Skeletal muscle cell (primary cell): ENCODE measurements around the gene PRPSAP1.
A peak's percentile ranks its signal among the peaks of the same experiment; 100 is the strongest.
"Not testable (repeated sequence)": the region's sequence is repeated elsewhere in the genome, so short reads cannot be mapped to it uniquely, and the experiment has no call there.

Experiments used
- DNase-seq: peaks from one replicate; pipeline ENCODE4 v3.0.0-alpha.2; 2010; ENCODE audit warnings: low read depth
- H3K4me3 ChIP-seq: 2 replicates; pipeline ENCODE4 v1.5.1; 2011; ENCODE audit warnings: low read depth, mild to moderate bottlenecking, control low read depth, low read length, moderate library complexity

Gene PRPSAP1

DNA sequence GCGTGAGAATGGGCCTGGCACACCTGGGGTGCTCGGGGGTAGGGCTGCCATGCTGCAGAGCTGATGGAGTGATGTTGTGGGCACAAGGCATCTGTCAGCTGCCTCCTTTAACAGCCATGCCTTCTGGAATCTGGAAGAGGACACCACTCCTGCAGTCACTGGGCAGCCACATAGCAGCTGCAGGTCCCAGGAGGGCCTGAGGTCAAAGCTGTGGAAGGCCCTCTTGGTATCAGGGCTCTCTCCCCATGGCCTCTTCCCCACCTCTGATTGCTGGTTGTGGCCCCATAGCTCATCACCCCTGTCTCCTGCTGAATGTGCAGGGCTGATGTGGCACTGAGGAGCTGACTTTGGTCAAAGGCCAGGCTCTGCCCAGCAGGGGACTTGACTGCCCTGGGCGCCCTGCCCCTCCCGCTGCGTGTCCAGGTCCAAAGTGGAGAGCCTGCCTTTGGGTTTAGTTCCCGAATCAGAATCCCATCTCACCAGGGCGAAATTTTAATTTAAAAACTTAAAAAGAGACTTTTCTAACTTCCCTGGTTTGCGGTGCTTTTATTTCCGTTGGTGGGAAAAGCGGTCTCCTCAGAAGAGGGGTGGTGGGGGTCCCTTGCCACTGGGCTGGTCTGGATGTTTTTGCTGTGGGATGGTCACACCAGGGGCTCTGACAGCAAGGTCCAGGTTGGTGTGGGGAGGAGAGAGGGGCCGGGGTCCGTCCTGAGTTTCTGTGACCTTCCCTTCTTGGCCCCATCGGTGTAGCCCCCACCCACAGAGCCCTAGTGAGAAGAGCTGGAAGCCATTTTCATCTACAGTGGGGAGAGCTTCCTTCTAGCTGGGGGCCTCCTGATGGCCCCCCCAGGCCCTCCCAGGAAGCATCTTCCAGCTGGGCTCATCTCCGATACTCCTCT is 82.7 kb downstream of the PRPSAP1 start:
- H3K4me3 ChIP-seq: no peak overlapping the region
- no peak for DNase-seq

DNA sequence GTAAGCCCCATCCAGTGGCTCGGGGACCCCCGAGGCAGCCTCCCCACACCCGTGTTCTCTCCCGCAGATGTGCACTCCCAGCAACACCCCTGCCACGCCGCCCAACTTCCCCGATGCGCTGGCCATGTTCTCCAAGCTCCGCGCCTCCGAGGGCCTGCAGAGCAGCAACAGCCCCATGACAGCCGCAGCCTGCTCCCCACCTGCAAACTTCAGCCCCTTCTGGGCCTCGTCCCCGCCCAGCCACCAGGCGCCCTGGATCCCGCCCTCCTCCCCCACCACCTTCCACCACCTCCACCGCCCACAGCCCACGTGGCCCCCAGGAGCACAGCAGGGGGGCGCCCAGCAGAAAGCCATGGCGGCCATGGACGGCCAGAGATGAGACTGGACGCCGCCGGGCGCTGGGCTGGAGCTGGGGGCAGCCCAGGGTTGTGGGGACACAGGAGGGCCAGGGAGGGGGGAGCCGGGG is 83.6 kb downstream of the PRPSAP1 start:
- DNase-seq: no peak
- no peak overlapping the region for H3K4me3 ChIP-seq

DNA sequence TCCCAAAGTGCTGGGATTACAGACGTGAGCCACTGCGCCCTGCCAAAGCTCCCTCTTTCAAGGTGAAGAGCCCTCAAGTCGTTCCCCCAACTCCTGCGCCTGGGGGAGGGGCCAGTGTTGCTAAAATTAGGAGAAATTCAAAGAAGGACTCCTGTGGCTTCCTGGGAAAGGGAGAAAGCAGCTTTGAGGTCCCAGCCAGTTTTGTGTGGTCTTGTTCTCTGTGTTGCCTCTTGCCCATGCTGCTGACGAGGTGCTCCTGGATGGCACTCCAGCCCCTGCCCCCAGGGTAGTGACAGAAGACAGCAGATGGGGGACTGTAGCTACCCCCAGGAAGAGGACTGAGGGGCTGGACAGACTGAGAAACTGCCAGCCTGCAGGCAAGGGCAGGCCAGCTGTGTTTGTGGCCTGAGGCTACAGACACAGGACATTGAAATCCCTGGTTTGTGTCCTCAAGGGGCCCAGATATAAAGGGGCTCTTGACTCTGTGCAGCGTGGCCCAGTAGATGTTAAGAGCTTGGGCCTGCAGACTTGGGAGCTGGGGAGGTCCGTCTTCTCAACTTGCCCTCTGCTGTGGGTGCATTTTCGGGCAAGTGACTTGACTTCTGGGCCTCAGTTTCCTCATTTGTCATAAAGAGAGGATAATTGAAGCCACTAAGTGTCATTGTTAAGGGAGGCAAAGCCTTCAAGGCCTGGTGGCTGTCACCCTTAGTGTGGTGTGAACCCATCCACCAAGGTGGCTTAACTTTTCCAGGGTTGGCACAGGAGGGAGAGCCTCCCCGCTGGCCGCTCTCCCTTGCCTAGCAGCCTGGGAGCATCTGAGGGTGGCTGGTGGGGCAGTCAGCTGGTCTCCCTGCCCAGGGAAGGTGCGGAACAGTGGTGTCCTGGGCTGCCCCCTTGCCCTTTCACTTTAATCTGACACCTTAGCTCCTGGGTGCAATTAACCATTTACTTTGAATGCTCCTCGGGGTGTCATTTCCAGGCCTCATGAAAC is 84.4 kb downstream of the PRPSAP1 start:
- no peak for DNase-seq
- no peak overlapping the region for H3K4me3 ChIP-seq

DNA sequence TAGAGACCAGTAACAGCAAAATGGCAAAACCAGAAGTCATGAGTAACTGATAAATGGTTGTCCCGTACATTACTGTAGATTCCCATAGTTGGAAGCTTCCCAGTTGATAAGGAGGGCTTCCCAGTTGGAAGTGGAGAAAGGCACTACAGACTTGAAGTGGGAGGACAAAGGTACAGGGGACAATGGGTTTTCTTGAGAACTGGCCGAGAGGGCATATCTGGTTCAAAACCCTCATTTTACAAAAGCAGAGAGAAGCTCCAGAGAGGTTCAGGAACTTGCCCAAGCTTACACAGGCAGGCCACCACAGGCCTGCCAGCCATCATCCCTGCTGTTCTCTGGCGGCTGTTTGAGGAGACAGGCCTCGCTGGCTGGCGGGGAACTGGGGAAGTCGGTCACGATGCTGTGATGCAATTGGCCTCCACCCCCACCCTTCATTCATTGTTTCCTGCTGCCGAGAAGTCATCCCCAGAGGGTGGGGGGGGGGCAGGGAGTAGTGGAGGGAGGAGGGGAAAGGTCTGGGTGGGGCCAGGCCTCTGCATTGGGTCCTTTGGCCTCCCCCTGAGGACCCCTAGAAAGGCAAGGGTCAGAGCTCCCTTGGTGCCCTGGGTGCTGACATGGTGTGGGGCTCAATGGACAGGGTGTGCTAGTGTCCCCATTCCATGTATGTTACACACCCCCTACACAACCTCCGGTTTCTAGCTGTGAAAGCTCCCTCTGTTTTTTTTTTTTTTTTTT is 85.5 kb downstream of the PRPSAP1 start:
- H3K4me3 ChIP-seq: no peak overlapping the region
- DNase-seq: no peak

DNA sequence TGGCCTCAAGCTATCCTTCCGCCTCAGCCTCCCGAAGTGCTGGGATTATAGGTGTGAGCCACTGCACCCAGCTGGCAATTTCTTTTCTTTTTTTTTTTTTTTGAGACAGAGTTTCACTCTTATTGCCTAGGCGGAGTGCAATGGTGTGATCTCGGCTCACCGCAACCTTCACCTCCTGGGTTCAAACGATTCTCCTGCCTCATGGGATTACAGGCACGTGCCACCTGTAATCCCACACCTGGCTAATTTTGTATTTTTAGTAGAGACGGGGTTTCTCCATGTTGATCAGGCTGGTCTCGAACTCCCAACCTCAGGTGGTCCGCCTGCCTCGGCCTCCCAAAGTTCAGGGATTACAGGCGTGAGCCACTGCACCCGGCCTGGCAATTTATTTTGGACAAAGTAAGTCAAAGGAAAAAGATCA is 86.1 kb downstream of the PRPSAP1 start:
- H3K4me3 ChIP-seq, DNase-seq: not testable (repeated sequence)

DNA sequence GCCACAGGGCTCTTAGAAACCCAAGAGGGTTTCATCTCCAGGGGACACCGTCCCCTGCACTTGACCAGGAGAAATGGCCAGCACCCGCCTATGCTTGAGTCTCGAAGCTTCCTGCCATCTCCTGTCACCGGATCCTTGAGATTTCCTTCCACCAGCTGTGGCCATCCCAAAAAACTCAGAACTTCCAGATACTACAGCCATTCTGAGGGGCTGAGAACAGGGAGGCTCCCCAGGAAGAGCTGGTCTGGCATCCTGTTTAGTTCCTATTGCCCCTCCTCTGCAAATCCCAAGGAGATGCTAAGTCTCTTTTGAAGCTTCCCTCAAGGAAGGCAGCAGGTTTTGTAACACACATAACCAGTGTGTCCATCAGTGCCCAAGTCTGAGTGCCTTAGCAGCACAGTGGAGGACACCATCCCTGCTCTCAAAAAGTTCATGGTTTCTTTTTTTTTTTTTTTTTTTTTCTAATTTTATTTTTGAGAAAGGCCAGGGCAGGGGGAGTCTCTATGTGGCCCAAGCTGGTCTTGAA is 86.6 kb downstream of the PRPSAP1 start:
- peak overlapping the region; percentile 70 for H3K4me3 ChIP-seq
- no peak for DNase-seq

DNA sequence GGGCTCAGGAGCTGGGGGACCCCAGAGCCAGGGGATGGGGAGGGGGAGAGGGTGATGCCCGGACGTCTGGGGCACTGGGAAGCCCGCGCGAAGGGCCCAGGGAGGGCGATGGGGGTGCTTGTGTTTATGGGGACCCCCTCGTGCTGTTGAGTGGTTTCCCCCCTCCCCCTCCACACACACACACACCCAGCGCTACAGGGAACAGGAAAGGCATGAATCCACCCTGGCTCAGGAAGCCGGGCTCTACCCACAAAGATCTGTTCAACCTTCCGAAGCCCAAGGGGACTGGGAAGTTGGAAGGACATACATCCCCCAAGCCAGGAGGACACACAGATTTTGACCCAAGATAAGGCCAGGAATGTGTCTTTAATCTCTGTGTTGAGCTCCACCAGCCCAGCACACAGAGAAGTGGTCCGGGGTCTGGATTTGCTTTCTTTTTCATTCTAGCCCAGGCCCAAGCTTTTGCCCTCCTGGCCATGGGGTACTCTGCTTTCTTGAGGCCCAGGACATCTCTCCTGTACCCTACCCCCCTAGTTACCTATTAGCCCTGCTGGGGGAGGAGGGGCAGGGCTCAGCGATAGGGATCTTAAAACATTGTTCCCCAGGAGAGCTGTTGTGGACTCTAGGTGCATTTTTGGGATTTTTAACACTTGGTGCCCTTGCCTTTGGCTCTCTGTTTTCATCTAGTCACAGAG is 87.3 kb downstream of the PRPSAP1 start:
- no peak for DNase-seq
- peak overlapping the region; percentile 70 for H3K4me3 ChIP-seq

DNA sequence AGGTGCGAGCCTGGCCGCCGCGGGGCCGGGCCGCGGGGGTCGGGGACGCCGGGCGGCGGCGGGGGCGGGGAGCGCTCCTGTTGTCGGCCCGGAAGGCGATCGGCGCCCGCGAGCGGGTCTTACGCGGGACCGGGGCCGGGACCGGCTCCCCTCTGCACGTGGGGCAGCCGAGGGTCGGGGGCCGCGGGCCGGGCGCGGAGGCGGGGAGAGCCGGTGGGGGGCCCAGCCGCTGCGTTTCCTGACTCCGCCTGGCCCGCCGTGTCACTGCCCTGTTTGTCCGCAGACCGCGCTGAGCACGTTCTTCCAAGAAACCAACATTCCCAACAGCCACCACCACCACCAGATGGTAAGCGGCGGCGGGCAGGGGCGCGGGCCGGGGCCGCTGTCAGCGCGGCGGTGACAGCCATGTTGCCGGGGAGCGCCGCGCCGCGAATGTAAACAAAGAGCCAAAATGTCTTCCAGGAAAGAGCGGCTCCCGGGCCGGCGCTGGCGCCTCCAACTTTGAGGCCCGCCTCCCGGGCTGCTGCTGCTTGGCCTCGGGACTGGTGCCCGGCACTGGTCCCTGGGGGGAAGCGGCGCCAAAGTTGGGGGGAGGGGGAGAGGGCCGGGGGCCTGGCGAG is 88.0 kb downstream of the PRPSAP1 start:
- peak overlapping the region; percentile 70 for H3K4me3 ChIP-seq
- DNase-seq: no peak

DNA sequence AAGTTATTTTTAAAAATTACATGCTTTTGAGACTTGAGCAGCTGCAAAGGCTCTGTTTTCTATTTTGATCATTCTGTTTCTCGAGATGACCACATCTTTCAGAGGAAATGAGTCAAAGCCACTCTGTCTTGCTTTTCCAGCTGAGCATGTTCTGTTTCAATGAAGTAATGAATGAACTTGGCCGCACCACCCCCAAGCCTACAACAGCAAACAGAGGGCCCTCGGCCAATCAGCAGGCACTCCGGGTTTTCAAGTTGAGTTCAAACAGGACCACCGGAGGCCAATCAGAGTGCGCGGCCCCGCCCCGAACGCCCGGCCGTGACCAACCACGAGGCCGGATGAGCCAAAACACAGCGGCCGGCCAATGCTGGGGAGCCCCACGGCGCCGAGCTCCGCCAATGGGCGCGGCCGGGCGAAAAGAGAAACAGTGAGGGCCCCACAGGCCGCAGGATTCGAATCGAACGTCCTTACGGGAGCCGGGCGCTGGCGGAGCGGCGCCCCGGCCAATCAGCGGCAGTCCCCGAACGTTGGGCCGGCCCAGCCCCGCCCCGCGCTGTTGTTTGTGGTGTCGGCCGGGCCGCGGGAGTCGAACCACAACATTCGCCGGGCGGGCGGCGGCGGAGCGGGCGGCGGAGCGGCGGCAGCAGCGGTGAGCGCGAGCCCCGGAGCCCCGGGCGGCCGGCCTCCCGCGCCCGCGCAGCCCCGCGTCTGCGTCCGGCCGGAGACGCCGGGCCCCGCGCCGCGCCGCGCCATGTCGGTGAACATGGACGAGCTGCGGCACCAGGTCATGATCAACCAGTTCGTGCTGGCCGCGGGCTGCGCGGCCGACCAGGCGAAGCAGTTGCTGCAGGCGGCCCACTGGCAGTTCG is 88.7 kb downstream of the PRPSAP1 start, which contains the start of gene UBALD2:
UBALD2 (plus strand) TSS at position 594 of the 869 bp plus-strand sequence; CDS start at position 752, 158 bp downstream.
- peak within 1 kb of the TSS; percentile 70 for H3K4me3 ChIP-seq
- DNase-seq: peak; percentile 99

DNA sequence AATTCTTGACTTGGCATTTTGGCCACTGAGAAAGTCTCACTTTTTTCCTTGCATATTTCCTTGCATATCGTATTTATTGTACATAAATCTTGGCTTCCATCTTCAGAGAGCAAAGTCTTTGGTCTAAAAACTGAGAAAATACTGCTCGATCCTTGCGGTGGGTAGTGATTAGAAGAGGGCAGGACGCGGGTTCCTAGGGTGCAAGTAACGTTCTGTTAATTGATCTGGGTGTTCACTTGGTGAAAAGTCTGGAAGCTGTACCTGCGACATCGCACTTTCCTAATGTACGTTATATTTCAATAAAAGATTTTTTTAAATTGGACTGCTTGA is 89.3 kb downstream of the PRPSAP1 start:
- H3K4me3 ChIP-seq: no peak overlapping the region
- DNase-seq: no peak

DNA sequence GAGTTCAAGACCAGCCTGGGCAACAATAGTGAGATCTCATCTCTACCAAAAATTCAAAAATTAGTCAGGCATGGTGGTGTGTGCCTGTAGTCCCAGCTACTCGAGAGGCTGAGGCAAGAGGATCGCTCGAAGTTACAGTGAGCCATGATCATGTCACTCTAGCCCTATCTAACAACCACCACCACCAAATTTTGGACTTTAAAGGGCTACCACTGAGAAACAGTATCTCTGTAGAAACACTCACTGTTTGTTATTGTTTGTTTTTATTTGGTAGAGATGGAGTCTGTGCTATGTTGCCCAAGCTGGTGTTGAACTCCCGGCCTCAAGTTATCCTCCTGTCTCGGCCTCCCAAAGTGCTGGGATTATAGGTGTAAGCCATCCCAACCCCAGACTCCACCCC is 89.8 kb downstream of the PRPSAP1 start:
- no peak for DNase-seq
- H3K4me3 ChIP-seq: no peak overlapping the region

DNA sequence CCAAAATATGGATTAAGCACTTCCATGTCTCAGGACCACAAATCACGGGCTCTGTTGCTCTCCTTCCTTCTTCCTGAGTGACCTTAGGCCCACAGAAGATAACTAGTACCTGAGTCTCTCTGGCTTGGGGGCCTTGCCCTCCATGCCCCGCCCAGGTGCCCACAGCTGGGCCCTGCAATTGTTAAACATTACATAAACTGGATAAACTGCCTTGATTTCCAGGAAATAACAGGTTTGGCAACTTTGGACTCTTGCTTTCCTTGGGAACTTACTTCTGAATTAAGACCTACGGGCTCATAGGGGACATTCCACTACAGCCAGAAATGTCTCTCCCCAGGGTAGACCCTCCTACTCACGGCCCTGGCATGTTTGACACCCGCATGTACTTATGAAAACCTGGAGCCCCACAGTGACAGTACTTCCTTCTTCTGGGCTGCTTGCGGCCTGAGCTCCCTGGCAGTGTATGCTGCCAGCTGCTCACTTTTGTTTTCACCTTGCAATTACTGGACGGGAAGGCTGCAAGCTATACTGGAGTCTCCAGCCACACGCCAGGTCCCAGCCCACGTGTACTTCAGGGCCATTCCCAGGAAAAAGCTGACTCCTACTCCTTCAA is 90.9 kb downstream of the PRPSAP1 start:
- H3K4me3 ChIP-seq: no peak overlapping the region
- no peak for DNase-seq

DNA sequence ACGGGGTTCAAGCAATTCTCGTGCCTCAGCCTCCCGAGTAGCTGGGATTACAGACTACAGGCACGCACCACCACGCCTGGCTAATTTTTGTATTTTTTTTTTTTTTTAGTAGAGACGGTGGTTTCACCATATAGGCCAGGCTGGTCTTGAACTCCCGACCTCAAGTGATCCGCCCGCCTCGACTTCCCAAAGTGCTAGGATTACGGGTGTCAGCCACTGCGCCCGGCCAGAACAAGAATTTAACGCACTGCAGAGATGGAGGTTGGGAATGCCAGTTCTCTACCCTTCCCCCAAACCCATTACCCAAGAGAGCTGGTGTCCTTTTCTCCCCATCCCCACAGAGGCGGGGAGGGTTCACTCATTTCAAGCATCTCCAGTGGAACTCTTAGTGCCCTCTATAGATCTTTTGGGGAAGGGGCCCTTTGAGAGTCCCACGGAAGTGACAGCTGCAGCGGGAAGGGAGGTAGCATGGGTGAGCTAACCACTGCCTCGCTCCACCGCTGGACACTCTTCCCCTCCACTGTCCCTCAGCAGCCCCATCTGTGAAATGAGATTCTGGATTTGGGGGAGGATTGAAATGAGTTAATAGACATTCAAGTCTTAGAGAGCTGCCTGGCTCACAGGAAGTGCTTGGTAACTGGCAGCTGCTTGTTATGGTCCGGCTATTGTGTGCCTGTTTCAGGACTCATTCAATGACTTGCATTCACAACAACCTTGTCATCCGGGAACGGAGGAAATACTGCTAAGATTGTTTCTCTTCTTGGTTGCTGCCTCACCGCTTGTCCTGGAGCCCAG is 92.1 kb downstream of the PRPSAP1 start:
- no peak overlapping the region for H3K4me3 ChIP-seq
- no peak for DNase-seq

DNA sequence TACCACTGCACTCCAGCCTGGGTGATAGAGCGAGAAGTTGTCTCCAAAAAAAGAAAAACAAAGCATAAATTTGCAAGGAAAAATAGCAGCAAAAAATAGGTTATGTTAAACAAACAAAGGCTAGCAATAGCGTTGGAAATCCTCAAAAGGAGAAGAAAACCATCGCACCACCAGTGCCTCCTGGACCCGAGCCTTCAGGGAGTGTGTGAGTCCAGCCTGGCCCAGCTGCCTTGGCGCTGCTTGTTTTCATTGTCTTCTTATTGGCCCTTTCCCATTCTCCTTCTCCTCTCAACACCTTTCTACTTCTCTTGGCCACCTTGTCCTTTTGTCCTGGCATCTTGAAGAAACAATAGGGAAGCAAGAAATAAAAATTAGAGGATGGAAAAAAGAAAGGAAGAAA is 93.0 kb downstream of the PRPSAP1 start:
- no peak for DNase-seq
- H3K4me3 ChIP-seq: no peak overlapping the region

DNA sequence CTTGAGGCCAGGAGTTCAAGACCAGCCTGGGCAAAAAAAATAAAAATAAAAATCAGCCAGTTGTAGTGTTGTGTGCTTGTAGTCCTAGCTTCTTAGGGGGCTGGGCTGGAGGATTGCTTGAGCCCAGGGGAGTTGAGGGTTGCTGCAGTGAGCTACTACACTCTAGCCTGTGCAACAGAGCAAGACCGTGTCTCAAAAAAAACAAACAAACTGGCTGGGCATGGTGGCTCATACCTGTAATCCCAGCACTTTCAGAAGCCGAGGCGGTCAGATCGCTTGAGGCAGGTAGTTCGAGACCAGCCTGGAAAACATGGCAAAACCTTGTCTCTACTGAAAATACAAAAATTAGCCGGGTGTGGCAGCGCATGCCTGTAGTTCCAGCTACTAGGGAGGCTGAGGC is 93.5 kb downstream of the PRPSAP1 start:
- no peak for DNase-seq

More for the DNA sequence above, 93.5 kb downstream of the PRPSAP1 start:
- no peak overlapping the region for H3K4me3 ChIP-seq
